Smooth muscle cell (in vitro differentiated cells): ENCODE measurements around the gene DTX3. TPM values are rescaled to one million over a fixed set of nuclear protein-coding genes. Genes with fewer than 3 reads are reported as not detected.

Experiments used
- DNase-seq: peaks from one replicate; lab custom pipeline; 2025; ENCODE audit not compliant: unreplicated experiment; lab: John Stamatoyannopoulos, UW
- H2AFZ ChIP-seq: fragments of 200-600 bp; sonication (generic); 2 replicates; pipeline ENCODE4 v1.6.0; 2016; ENCODE audit warnings: antibody characterized with exemption, low read depth, mild to moderate bottlenecking
- H3F3A ChIP-seq: fragments of 200-600 bp; sonication (generic); 2 replicates; pipeline ENCODE4 v1.6.0; 2017; ENCODE audit warnings: antibody characterized with exemption, low read depth
- H3K27ac ChIP-seq: fragments of 200-600 bp; sonication (generic); 2 replicates; pipeline ENCODE4 v1.5.1; 2016; ENCODE audit warnings: low read depth, mild to moderate bottlenecking
- H3K27me3 ChIP-seq: fragments of 200-600 bp; sonication (generic); 2 replicates; pipeline ENCODE4 v1.6.1; 2016; ENCODE audit warnings: low read depth, mild to moderate bottlenecking
- H3K36me3 ChIP-seq: fragments of 200-600 bp; sonication (generic); 2 replicates; pipeline ENCODE4 v1.5.1; 2016; ENCODE audit warnings: low read depth
- H3K4me1 ChIP-seq: fragments of 200-600 bp; sonication (generic); 2 replicates; pipeline ENCODE4 v1.5.1; 2016; ENCODE audit warnings: low read depth
- H3K4me2 ChIP-seq: fragments of 200-600 bp; sonication (generic); 2 replicates; pipeline ENCODE4 v1.6.0; 2016; ENCODE audit warnings: mild to moderate bottlenecking
- H3K4me3 ChIP-seq: fragments of 200-600 bp; sonication (generic); 2 replicates; pipeline ENCODE4 v1.5.1; 2016; ENCODE audit warnings: mild to moderate bottlenecking
- H3K79me2 ChIP-seq: fragments of 200-600 bp; sonication (generic); 2 replicates; pipeline ENCODE4 v1.6.0; 2016; ENCODE audit warnings: low read depth, mild to moderate bottlenecking
- H3K9ac ChIP-seq: fragments of 200-600 bp; sonication (generic); 2 replicates; pipeline ENCODE4 v1.6.0; 2016; ENCODE audit warnings: low read depth
- H3K9me3 ChIP-seq: fragments of 200-600 bp; sonication (generic); replicated peaks from 2 replicates; pipeline ENCODE4 v1.5.1; 2016; ENCODE audit warnings: low read depth
- H4K20me1 ChIP-seq: fragments of 200-600 bp; sonication (generic); 2 replicates; pipeline ENCODE4 v1.6.0; 2016; ENCODE audit warnings: low read depth
- CTCF ChIP-seq: fragments of 200-600 bp; sonication (generic); IDR thresholded peaks from 2 replicates; pipeline ENCODE4 v1.5.1; 2017; ENCODE audit warnings: borderline replicate concordance, mild to moderate bottlenecking, antibody characterized with exemption; ENCODE audit not compliant: insufficient read depth, poor library complexity, severe bottlenecking
- WGBS: methylation state at CpG from one replicate; pipeline ENCODE4 v1.1.7; 2016; ENCODE audit warnings: low lambda C conversion rate; 5-methylcytosine and 5-hydroxymethylcytosine counted together
- polyA plus RNA-seq: library from polyadenylated mRNA; unstranded; fragments of >200 nt; fragmentation: Nextera tagmentation; extraction: Ambion mirVana; gene quantifications from 2 replicates; pipeline ENCODE4 v1.2.1, GENCODE V29; 2016
- total RNA-seq: library from RNA; depleted of rRNA; stranded (reverse); fragments of >200 nt; gene quantifications from 2 replicates; pipeline ENCODE4 v1.2.3, GENCODE V29; 2014

Gene DTX3
- total and polyA plus RNA-seq, 2 experiments from 2014 or later: 29.4 to 43.0 TPM

DNA sequence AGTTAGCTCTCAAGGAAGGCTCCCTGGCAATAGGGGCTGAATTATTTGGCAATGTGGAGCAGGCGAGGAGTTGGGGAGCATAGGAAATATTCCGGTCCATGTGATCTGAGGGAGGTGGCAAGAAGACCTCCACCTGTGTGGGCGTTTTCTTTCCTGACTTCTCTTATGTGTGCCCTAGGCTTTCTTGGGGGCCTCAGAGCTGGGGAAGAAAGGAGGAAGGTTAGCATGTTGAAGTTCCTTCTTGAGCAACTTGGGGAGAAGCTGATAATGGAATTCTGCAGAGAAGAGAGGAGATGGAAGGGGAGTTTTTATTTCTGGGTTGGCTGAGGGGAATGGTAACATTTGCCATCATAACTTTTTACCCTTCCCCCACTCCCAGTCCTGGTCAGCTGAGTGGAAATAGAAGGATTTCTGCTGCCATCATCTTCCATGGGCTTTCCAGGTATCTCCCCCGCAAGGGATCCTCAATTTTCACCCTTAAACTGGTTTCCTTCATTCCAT lies 1.2 kb downstream of the DTX3 start:
- no peaks in the 10 kb centered on the region for H3K9me3 ChIP-seq
- H3K36me3 ChIP-seq: no peaks in the 10 kb centered on the region
- no peaks in the 10 kb centered on the region for H3K79me2 ChIP-seq
- H4K20me1 ChIP-seq: no peaks in the 10 kb centered on the region
- H3K4me3 ChIP-seq: peak overlapping the region; percentile 89
- peaks cover 23% of the 10 kb centered on the region for H3K4me1 ChIP-seq
- peaks cover 24% of the 10 kb centered on the region for H3F3A ChIP-seq
- TF ChIP-seq CTCF: no peak
- no peak overlapping the region for H2AFZ ChIP-seq
- no peaks in the 10 kb centered on the region for H3K27me3 ChIP-seq
- H3K27ac ChIP-seq: no peak overlapping the region
- H3K9ac ChIP-seq: no peak overlapping the region
- WGBS: 82% methylated on average over 4 of the region's 4 CpGs
- H3K4me2 ChIP-seq: peak overlapping the region; percentile 100
- DNase-seq: no peak

DNA sequence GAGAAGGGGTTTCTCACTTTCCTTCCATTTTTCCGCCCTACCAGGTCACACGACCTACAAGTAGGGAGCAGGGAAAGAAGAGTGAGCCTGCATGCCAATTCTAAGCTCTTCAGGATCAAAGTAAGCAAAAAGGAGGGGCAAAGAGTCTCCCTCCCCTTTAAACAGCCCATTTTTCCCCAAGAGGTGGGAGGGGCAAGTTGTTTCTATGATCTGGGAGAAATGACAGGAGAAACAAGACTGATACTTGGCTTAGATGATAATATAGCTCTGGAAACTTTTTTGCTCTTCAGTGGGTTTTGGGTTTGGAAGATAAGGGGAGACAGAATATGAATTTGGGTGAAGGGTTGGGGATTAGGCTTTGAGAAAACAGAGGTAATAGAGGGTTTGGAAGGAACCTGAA lies 1.8 kb downstream of the DTX3 start:
- no peak for TF ChIP-seq CTCF
- H3K79me2 ChIP-seq: no peaks in the 10 kb centered on the region
- no peaks in the 10 kb centered on the region for H4K20me1 ChIP-seq
- H3K9ac ChIP-seq: no peak overlapping the region
- H3F3A ChIP-seq: peaks cover 24% of the 10 kb centered on the region
- no peaks in the 10 kb centered on the region for H3K36me3 ChIP-seq
- H3K27me3 ChIP-seq: no peaks in the 10 kb centered on the region
- no peak for DNase-seq
- no peak overlapping the region for H2AFZ ChIP-seq
- 83% methylated on average over 2 of the region's 2 CpGs for WGBS
- no peaks in the 10 kb centered on the region for H3K9me3 ChIP-seq
- peaks cover 26% of the 10 kb centered on the region for H3K4me1 ChIP-seq
- H3K4me3 ChIP-seq: no peak overlapping the region
- no peak overlapping the region for H3K27ac ChIP-seq
- no peak overlapping the region for H3K4me2 ChIP-seq

GRCh38 chr12:57606821-57607220 lies 2.2 kb downstream of the DTX3 start:
- WGBS: over 99% methylated on average over 10 of the region's 11 CpGs
- no peak overlapping the region for H3K4me2 ChIP-seq
- H3K9me3 ChIP-seq: no peaks in the 10 kb centered on the region
- no peaks in the 10 kb centered on the region for H3K27me3 ChIP-seq
- H2AFZ ChIP-seq: no peak overlapping the region
- no peak overlapping the region for H3K9ac ChIP-seq
- peaks cover 27% of the 10 kb centered on the region for H3K4me1 ChIP-seq
- no peak overlapping the region for H3K4me3 ChIP-seq
- no peak overlapping the region for H3K27ac ChIP-seq
- H3K79me2 ChIP-seq: no peaks in the 10 kb centered on the region
- DNase-seq: no peak
- H3K36me3 ChIP-seq: no peaks in the 10 kb centered on the region
- no peak for TF ChIP-seq CTCF
- no peaks in the 10 kb centered on the region for H4K20me1 ChIP-seq
- H3F3A ChIP-seq: peaks cover 24% of the 10 kb centered on the region

DNA sequence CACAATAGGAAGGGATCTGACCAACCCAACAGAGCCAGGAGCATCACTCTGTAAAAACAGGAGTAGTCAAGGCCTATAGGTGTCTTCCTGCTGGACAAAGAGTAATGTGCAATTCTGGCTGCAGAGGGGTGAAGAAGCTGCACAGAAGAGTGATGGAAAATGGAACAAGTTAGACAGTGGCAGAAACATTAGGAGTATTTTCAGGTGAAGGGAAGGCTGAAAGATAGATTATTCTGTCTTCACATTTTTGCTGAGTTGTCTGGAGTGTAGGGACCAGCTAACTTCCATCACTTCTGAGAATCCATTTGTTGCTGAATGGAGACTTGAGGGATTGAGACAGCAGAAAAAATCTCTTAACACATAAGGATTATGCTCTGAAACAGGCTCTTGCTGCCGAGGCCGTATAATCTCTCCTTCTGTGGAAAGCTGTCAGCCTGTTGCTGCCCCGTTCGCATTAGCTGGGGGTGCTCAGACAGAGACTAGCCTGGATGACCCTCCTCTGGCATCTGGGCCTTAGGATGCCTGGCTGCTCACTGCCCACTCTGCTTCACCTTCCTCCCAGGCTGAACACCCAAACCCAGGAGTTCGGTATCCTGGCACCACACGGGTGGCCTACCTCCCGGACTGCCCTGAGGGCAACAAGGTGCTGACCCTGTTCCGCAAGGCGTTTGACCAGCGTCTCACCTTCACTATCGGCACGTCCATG lies 3.5 kb downstream of the DTX3 start:
- H3K4me3 ChIP-seq: no peak overlapping the region
- no peak for TF ChIP-seq CTCF
- WGBS: 85% methylated on average over 12 of the region's 12 CpGs
- H3F3A ChIP-seq: peaks cover 19% of the 10 kb centered on the region
- no peaks in the 10 kb centered on the region for H3K9me3 ChIP-seq
- no peak overlapping the region for H2AFZ ChIP-seq
- H3K79me2 ChIP-seq: no peaks in the 10 kb centered on the region
- H3K27me3 ChIP-seq: no peaks in the 10 kb centered on the region
- no peak for DNase-seq
- H3K36me3 ChIP-seq: no peaks in the 10 kb centered on the region
- no peak overlapping the region for H3K27ac ChIP-seq
- H3K4me2 ChIP-seq: no peak overlapping the region
- peaks cover 30% of the 10 kb centered on the region for H3K4me1 ChIP-seq
- H3K9ac ChIP-seq: no peak overlapping the region
- H4K20me1 ChIP-seq: no peaks in the 10 kb centered on the region
